GM23338 (cell line): ENCODE results near the gene ATP4B. TPM values are rescaled to one million over a fixed set of nuclear protein-coding genes. Genes with fewer than 3 reads are reported as not detected.
"Not testable (repeated sequence)": the region's sequence is repeated elsewhere in the genome, so short reads cannot be mapped to it uniquely, and the experiment has no call there.

Source experiments
- ATAC-seq: fragments of 200-7000 bp; cut with Tn5 transposase; 3 replicates; pipeline ENCODE4 v1.9.1; 2020
- DNase-seq: peaks from one replicate; pipeline ENCODE4 v3.0.0-alpha.2; 2015; ENCODE audit warnings: low spot score
- H2AFZ ChIP-seq: fragments of 200-600 bp; sonication (generic); 2 replicates; pipeline ENCODE4 v1.8.0; 2016; ENCODE audit warnings: antibody characterized with exemption, mild to moderate bottlenecking, moderate library complexity
- H3F3A ChIP-seq: fragments of 200-600 bp; sonication (generic); replicated peaks from 2 replicates; pipeline ENCODE4 v1.8.0; 2017; ENCODE audit warnings: antibody characterized with exemption, mixed run types, low read depth
- H3K27ac ChIP-seq: fragments of 200-600 bp; sonication (generic); 2 replicates; pipeline ENCODE4 v1.6.1; 2016; ENCODE audit warnings: low read depth
- H3K27me3 ChIP-seq: fragments of 200-600 bp; sonication (generic); 2 replicates; pipeline ENCODE4 v1.8.0; 2016; ENCODE audit warnings: mild to moderate bottlenecking, mixed run types, moderate library complexity; ENCODE audit not compliant: insufficient read depth
- H3K36me3 ChIP-seq: fragments of 200-600 bp; sonication (generic); 2 replicates; pipeline ENCODE4 v1.8.0; 2016; ENCODE audit warnings: mild to moderate bottlenecking; ENCODE audit not compliant: insufficient read depth
- H3K4me1 ChIP-seq: fragments of 200-600 bp; sonication (generic); 2 replicates; pipeline ENCODE4 v1.8.0; 2016; ENCODE audit warnings: mild to moderate bottlenecking, moderate library complexity; ENCODE audit not compliant: insufficient read depth
- H3K4me2 ChIP-seq: fragments of 200-600 bp; sonication (generic); 2 replicates; pipeline ENCODE4 v1.7.1; 2017; ENCODE audit warnings: mixed run types
- H3K4me3 ChIP-seq: fragments of 200-600 bp; sonication (generic); 2 replicates; pipeline ENCODE4 v1.6.1; 2016; ENCODE audit warnings: mixed run types
- H3K79me2 ChIP-seq: fragments of 200-600 bp; sonication (generic); replicated peaks from 2 replicates; pipeline ENCODE4 v1.8.0; 2017; ENCODE audit warnings: mild to moderate bottlenecking; ENCODE audit not compliant: insufficient read depth
- H3K9me2 ChIP-seq: fragments of 200-600 bp; sonication (generic); 2 replicates; pipeline ENCODE4 v1.8.0; 2017; ENCODE audit not compliant: insufficient read depth
- H4K20me1 ChIP-seq: fragments of 200-600 bp; sonication (generic); replicated peaks from 2 replicates; pipeline ENCODE4 v1.8.0; 2017; ENCODE audit warnings: mild to moderate bottlenecking; ENCODE audit not compliant: insufficient read depth
- H3K27ac Mint-ChIP-seq: 2 replicates; pipeline ENCODE4 v1.8.0; 2020; ENCODE audit warnings: inconsistent platforms, mild to moderate bottlenecking, moderate library complexity, mixed read lengths
- H3K27me3 Mint-ChIP-seq: 3 replicates; pipeline ENCODE4 v1.8.0; 2022; ENCODE audit warnings: low read depth, mild to moderate bottlenecking, moderate library complexity, mixed read lengths, inconsistent platforms; ENCODE audit not compliant: insufficient read depth, poor library complexity
- H3K36me3 Mint-ChIP-seq: 3 replicates; pipeline ENCODE4 v1.8.0; 2021; ENCODE audit warnings: low read depth, mild to moderate bottlenecking, inconsistent platforms, moderate library complexity, mixed read lengths
- H3K4me1 Mint-ChIP-seq: 3 replicates; pipeline ENCODE4 v1.8.0; 2020; ENCODE audit warnings: mild to moderate bottlenecking, inconsistent platforms, mixed read lengths
- H3K4me3 Mint-ChIP-seq: 3 replicates; pipeline ENCODE4 v1.8.0; 2021; ENCODE audit warnings: moderate library complexity, mild to moderate bottlenecking, inconsistent platforms, mixed read lengths
- H3K9me3 Mint-ChIP-seq: 3 replicates; pipeline ENCODE4 v1.8.0; 2020; ENCODE audit warnings: moderate library complexity, mild to moderate bottlenecking, inconsistent platforms, mixed read lengths
- EZH2phosphoT487 ChIP-seq: fragments of 200-600 bp; sonication (generic); IDR thresholded peaks from one replicate; pipeline ENCODE4 v1.8.1; 2018; ENCODE audit warnings: antibody characterized with exemption; ENCODE audit not compliant: unreplicated experiment
- JUNB ChIP-seq: IDR thresholded peaks from one replicate; pipeline ENCODE4 v1.6.1; 2016; ENCODE audit warnings: antibody characterized with exemption; ENCODE audit not compliant: unreplicated experiment
- ZNF114 ChIP-seq: fragments of 250-450 bp; sonication (Bioruptor Pico); IDR thresholded peaks from 2 replicates; pipeline ENCODE4 v1.5.0; 2020; ENCODE audit warnings: mild to moderate bottlenecking, moderate library complexity
- polyA plus RNA-seq: library from polyadenylated mRNA; unstranded; fragments of >200 nt; fragmentation: Nextera tagmentation; extraction: Ambion mirVana; gene quantifications from 2 replicates; pipeline ENCODE4 v1.2.1, GENCODE V29; 2016
- total RNA-seq: library from RNA; depleted of rRNA; stranded (reverse); fragments of >200 nt; shearing (Covaris generic); gene quantifications from 2 replicates; pipeline ENCODE4 v1.2.3, GENCODE V29; 2014
- TF ChIP-seq, protein P1 (sequence below): fragments of 250-450 bp; sonication (Bioruptor Pico); IDR thresholded peaks from 2 replicates; pipeline ENCODE4 v1.5.0; 2020; ENCODE audit warnings: mild to moderate bottlenecking, moderate library complexity
- TF ChIP-seq, protein P2 (sequence below), 2 experiments: fragments of 200-600 bp in 1 of 2; sonication (generic) in 1 of 2; conservative IDR thresholded peaks; 2 replicates each; pipeline versions ENCODE4 v1.5.1 to v1.6.1; 2016 to 2017; ENCODE audit warnings: antibody characterized with exemption in 2 of 2, low read depth in 2 of 2, mild to moderate bottlenecking in 2 of 2, moderate library complexity in 1 of 2
- TF ChIP-seq, protein P3 (sequence below): IDR thresholded peaks from 2 replicates; pipeline ENCODE4 v1.6.1; 2016; ENCODE audit warnings: antibody characterized with exemption

The ATP4B gene
- total and polyA plus RNA-seq, 2 experiments from 2014 or later: not detected

- TF ChIP-seq, protein P1, sequence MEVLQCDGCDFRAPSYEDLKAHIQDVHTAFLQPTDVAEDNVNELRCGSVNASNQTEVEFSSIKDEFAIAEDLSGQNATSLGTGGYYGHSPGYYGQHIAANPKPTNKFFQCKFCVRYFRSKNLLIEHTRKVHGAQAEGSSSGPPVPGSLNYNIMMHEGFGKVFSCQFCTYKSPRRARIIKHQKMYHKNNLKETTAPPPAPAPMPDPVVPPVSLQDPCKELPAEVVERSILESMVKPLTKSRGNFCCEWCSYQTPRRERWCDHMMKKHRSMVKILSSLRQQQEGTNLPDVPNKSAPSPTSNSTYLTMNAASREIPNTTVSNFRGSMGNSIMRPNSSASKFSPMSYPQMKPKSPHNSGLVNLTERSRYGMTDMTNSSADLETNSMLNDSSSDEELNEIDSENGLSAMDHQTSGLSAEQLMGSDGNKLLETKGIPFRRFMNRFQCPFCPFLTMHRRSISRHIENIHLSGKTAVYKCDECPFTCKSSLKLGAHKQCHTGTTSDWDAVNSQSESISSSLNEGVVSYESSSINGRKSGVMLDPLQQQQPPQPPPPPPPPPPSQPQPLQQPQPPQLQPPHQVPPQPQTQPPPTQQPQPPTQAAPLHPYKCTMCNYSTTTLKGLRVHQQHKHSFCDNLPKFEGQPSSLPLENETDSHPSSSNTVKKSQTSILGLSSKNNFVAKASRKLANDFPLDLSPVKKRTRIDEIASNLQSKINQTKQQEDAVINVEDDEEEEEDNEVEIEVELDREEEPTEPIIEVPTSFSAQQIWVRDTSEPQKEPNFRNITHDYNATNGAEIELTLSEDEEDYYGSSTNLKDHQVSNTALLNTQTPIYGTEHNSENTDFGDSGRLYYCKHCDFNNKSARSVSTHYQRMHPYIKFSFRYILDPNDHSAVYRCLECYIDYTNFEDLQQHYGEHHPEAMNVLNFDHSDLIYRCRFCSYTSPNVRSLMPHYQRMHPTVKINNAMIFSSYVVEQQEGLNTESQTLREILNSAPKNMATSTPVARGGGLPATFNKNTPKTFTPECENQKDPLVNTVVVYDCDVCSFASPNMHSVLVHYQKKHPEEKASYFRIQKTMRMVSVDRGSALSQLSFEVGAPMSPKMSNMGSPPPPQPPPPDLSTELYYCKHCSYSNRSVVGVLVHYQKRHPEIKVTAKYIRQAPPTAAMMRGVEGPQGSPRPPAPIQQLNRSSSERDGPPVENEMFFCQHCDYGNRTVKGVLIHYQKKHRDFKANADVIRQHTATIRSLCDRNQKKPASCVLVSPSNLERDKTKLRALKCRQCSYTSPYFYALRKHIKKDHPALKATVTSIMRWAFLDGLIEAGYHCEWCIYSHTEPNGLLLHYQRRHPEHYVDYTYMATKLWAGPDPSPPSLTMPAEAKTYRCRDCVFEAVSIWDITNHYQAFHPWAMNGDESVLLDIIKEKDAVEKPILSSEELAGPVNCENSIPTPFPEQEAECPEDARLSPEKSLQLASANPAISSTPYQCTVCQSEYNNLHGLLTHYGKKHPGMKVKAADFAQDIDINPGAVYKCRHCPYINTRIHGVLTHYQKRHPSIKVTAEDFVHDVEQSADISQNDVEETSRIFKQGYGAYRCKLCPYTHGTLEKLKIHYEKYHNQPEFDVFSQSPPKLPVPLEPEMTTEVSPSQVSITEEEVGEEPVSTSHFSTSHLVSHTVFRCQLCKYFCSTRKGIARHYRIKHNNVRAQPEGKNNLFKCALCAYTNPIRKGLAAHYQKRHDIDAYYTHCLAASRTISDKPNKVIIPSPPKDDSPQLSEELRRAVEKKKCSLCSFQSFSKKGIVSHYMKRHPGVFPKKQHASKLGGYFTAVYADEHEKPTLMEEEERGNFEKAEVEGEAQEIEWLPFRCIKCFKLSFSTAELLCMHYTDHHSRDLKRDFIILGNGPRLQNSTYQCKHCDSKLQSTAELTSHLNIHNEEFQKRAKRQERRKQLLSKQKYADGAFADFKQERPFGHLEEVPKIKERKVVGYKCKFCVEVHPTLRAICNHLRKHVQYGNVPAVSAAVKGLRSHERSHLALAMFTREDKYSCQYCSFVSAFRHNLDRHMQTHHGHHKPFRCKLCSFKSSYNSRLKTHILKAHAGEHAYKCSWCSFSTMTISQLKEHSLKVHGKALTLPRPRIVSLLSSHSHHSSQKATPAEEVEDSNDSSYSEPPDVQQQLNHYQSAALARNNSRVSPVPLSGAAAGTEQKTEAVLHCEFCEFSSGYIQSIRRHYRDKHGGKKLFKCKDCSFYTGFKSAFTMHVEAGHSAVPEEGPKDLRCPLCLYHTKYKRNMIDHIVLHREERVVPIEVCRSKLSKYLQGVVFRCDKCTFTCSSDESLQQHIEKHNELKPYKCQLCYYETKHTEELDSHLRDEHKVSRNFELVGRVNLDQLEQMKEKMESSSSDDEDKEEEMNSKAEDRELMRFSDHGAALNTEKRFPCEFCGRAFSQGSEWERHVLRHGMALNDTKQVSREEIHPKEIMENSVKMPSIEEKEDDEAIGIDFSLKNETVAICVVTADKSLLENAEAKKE: no peak
- TF ChIP-seq JUNB (no peak), ZNF114 (no peak), EZH2phosphoT487 (no peak)
- TF ChIP-seq, protein P2, sequence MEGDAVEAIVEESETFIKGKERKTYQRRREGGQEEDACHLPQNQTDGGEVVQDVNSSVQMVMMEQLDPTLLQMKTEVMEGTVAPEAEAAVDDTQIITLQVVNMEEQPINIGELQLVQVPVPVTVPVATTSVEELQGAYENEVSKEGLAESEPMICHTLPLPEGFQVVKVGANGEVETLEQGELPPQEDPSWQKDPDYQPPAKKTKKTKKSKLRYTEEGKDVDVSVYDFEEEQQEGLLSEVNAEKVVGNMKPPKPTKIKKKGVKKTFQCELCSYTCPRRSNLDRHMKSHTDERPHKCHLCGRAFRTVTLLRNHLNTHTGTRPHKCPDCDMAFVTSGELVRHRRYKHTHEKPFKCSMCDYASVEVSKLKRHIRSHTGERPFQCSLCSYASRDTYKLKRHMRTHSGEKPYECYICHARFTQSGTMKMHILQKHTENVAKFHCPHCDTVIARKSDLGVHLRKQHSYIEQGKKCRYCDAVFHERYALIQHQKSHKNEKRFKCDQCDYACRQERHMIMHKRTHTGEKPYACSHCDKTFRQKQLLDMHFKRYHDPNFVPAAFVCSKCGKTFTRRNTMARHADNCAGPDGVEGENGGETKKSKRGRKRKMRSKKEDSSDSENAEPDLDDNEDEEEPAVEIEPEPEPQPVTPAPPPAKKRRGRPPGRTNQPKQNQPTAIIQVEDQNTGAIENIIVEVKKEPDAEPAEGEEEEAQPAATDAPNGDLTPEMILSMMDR (conservative IDR thresholded peaks at IDR 0.05; ENCODE audit: low read depth in 2 of 2): no peak
- TF ChIP-seq, protein P3, sequence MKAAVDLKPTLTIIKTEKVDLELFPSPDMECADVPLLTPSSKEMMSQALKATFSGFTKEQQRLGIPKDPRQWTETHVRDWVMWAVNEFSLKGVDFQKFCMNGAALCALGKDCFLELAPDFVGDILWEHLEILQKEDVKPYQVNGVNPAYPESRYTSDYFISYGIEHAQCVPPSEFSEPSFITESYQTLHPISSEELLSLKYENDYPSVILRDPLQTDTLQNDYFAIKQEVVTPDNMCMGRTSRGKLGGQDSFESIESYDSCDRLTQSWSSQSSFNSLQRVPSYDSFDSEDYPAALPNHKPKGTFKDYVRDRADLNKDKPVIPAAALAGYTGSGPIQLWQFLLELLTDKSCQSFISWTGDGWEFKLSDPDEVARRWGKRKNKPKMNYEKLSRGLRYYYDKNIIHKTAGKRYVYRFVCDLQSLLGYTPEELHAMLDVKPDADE: no peak
These were observed 31.9 kb downstream of the ATP4B start (continued) for GRCh38 chr13:113625965-113626721.

DNA sequence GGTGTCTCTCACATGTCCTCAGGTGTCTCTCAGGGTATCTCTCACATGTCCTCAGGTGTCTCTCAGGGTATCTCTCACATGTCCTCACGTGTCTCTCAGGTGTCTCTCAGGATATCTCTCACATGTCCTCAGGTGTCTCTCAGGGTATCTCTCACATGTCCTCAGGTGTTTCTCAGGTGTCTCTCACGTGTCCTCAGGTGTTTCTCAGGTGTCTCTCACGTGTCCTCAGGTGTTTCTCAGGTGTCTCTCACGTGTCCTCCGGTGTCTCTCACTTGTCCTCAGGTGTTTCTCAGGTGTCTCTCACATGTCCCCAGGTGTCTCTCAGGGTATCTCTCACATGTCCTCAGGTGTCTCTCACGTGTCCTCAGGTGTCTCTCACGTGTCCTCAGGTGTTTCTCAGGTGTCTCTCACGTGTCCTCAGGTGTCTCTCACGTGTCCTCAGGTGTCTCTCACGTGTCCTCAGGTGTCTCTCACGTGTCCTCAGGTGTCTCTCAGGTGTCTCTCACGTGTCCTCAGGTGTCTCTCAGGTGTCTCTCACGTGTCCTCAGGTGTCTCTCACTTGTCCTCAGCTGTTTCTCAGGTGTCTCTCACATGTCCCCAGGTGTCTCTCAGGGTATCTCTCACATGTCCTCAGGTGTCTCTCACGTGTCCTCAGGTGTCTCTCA is 33.2 kb downstream of the ATP4B start:
- not testable (repeated sequence) for H3K27me3 ChIP-seq, H2AFZ ChIP-seq, DNase-seq, H4K20me1 ChIP-seq, H3K4me2 ChIP-seq, H3K36me3 ChIP-seq, H3K4me3 Mint-ChIP-seq, ATAC-seq, H3K27ac ChIP-seq, H3K4me3 ChIP-seq, H3K9me2 ChIP-seq, H3K27ac Mint-ChIP-seq, H3K4me1 Mint-ChIP-seq, H3K4me1 ChIP-seq
- Mint-ChIP-seq H3K36me3 (peaks cover 66% of the 10 kb centered on the region), H3K27me3 (peaks cover 23% of the 10 kb centered on the region), H3K9me3 (peaks cover 19% of the 10 kb centered on the region)
- Histone ChIP-seq H3F3A (peaks cover 11% of the 10 kb centered on the region; the same call in 1 of the 2 replicates), H3K79me2 (peaks cover 29% of the 10 kb centered on the region)
